GM10266 (cell line): Measurements from ENCODE around the gene AGFG1.

Source experiments
- DNase-seq: peaks from one replicate; pipeline ENCODE4 v3.0.0; 2012; ENCODE audit errors: extremely low spot score
- CTCF ChIP-seq: IDR thresholded peaks from 2 replicates; pipeline ENCODE4 v1.5.1; 2012; ENCODE audit warnings: mild to moderate bottlenecking, low read depth; ENCODE audit not compliant: control insufficient read depth, insufficient read depth; ENCODE audit errors: missing control alignments

AGFG1 gene

GRCh38 chr2:227606476-227606875, 134.5 kb downstream of the AGFG1 start:
- no peak for DNase-seq
- TF ChIP-seq CTCF, result no peak

GRCh38 chr2:227607941-227608340, 136.0 kb downstream of the AGFG1 start:
- TF ChIP-seq CTCF, result no peak
- DNase-seq, result peak; percentile 5

GRCh38 chr2:227608561-227609338, 136.8 kb downstream of the AGFG1 start:
- peak; percentile 50 for DNase-seq
- TF ChIP-seq CTCF, result no peak

- peak; percentile 17 for DNase-seq
- TF ChIP-seq CTCF, result no peak
Measured at GRCh38 chr2:227610123-227610522, 138.2 kb downstream of the AGFG1 start.
